ENCODE data around the gene GSTO1.

GSTO1 gene

GRCh38 chr10:104257235-104257634 is 2.5 kb downstream of the GSTO1 start:
- Histone ChIP-seq H3K4me2 (ENCODE audit: low read length) (no peak overlapping the region), H3K18ac (ENCODE audit: low read length) (no peak overlapping the region), H3K9me3 (ENCODE audit: insufficient read depth, low read depth, low read length) (no peaks in the 10 kb centered on the region), H3K14ac (ENCODE audit: low read length) (no peak overlapping the region), H3K9ac (ENCODE audit: low read length) (no peak overlapping the region), H3K4ac (ENCODE audit: low read depth, low read length) (no peak overlapping the region), H3K23ac (ENCODE audit: low read length) (no peak overlapping the region), H2AK5ac (ENCODE audit: low read length) (no peak overlapping the region), H2BK120ac (ENCODE audit: insufficient read depth, low read length, poor library complexity) (no peak overlapping the region), H3K4me3 (ENCODE audit: low read depth, low read length) (no peak overlapping the region), H2BK12ac (ENCODE audit: low read length) (no peak overlapping the region), H3K4me1 (ENCODE audit: control insufficient read depth in 1 of 2, insufficient read depth in 2 of 2, low read length in 2 of 2) (peaks cover 0 to 6% of the 10 kb centered on the region in 2 experiments), H3K27ac (ENCODE audit: low read depth, low read length) (no peak overlapping the region), H3K79me2 (ENCODE audit: control insufficient read depth, insufficient read depth, low read length, poor library complexity) (peaks cover 7% of the 10 kb centered on the region), H2AFZ (ENCODE audit: insufficient read depth, low read length, poor library complexity) (no peak overlapping the region), H4K8ac (ENCODE audit: low read depth, low read length) (no peak overlapping the region), H3K27me3 (ENCODE audit: insufficient read depth, low read length) (no peaks in the 10 kb centered on the region), H3K79me1 (ENCODE audit: low read length) (peaks cover 10% of the 10 kb centered on the region), H4K91ac (ENCODE audit: low read depth, low read length) (no peak overlapping the region), H3K36me3 (ENCODE audit: control insufficient read depth in 1 of 2, insufficient read depth in 2 of 2, low read length in 2 of 2) (peaks cover 5 to 19% of the 10 kb centered on the region in 2 experiments), H2BK5ac (ENCODE audit: low read depth, low read length, poor library complexity) (no peak overlapping the region), H4K12ac (ENCODE audit: low read depth, low read length) (no peak overlapping the region)
- WGBS (ENCODE audit: extremely low coverage, insufficient coverage, insufficient read length) = no CpG with 5 or more reads among the region's 5 CpGs
- DNase-seq = peak in 1 of 2 donors; percentile 50

- H2AK5ac ChIP-seq (ENCODE audit: low read length) = no peak overlapping the region
- no CpG with 5 or more reads among the region's 3 CpGs for WGBS (ENCODE audit: extremely low coverage, insufficient coverage, insufficient read length)
- H4K8ac ChIP-seq (ENCODE audit: low read depth, low read length) = no peak overlapping the region
- no peak overlapping the region for H3K27ac ChIP-seq (ENCODE audit: low read depth, low read length)
- no peak overlapping the region for H3K9ac ChIP-seq (ENCODE audit: low read length)
- H3K79me2 ChIP-seq (ENCODE audit: control insufficient read depth, insufficient read depth, low read length, poor library complexity) = peaks cover 7% of the 10 kb centered on the region
- H3K18ac ChIP-seq (ENCODE audit: low read length) = no peak overlapping the region
- H3K79me1 ChIP-seq (ENCODE audit: low read length) = peaks cover 10% of the 10 kb centered on the region
- H3K36me3 ChIP-seq (ENCODE audit: control insufficient read depth in 1 of 2, insufficient read depth in 2 of 2, low read length in 2 of 2) = peaks cover 5 to 23% of the 10 kb centered on the region in 2 experiments
- no peak overlapping the region for H3K4me3 ChIP-seq (ENCODE audit: low read depth, low read length)
- H3K23ac ChIP-seq (ENCODE audit: low read length) = no peak overlapping the region
- no peak overlapping the region for H3K4me2 ChIP-seq (ENCODE audit: low read length)
- H2BK12ac ChIP-seq (ENCODE audit: low read length) = no peak overlapping the region
- no peak overlapping the region for H2AFZ ChIP-seq (ENCODE audit: insufficient read depth, low read length, poor library complexity)
- no peak for DNase-seq
- H3K27me3 ChIP-seq (ENCODE audit: insufficient read depth, low read length) = no peaks in the 10 kb centered on the region
- H4K12ac ChIP-seq (ENCODE audit: low read depth, low read length) = no peak overlapping the region
- no peak overlapping the region for H3K4ac ChIP-seq (ENCODE audit: low read depth, low read length)
- H2BK120ac ChIP-seq (ENCODE audit: insufficient read depth, low read length, poor library complexity) = no peak overlapping the region
- H3K9me3 ChIP-seq (ENCODE audit: insufficient read depth, low read depth, low read length) = no peaks in the 10 kb centered on the region
- no peak overlapping the region for H2BK5ac ChIP-seq (ENCODE audit: low read depth, low read length, poor library complexity)
- no peak overlapping the region for H4K91ac ChIP-seq (ENCODE audit: low read depth, low read length)
- no peak overlapping the region for H3K14ac ChIP-seq (ENCODE audit: low read length)
- peaks cover 0 to 6% of the 10 kb centered on the region in 2 experiments for H3K4me1 ChIP-seq (ENCODE audit: control insufficient read depth in 1 of 2, insufficient read depth in 2 of 2, low read length in 2 of 2)
Measured at GRCh38 chr10:104258209-104258608, 3.5 kb downstream of the GSTO1 start.

- no peak overlapping the region for H3K4me3 ChIP-seq (ENCODE audit: low read depth, low read length)
- H3K4ac ChIP-seq (ENCODE audit: low read depth, low read length) = no peak overlapping the region
- no peak overlapping the region for H2AFZ ChIP-seq (ENCODE audit: insufficient read depth, low read length, poor library complexity)
- no peaks in the 10 kb centered on the region for H3K27me3 ChIP-seq (ENCODE audit: insufficient read depth, low read length)
- H3K36me3 ChIP-seq (ENCODE audit: control insufficient read depth in 1 of 2, insufficient read depth in 2 of 2, low read length in 2 of 2) = peaks cover 5 to 23% of the 10 kb centered on the region in 2 experiments
- H3K14ac ChIP-seq (ENCODE audit: low read length) = no peak overlapping the region
- H3K9me3 ChIP-seq (ENCODE audit: insufficient read depth, low read depth, low read length) = no peaks in the 10 kb centered on the region
- DNase-seq = no peak
- H4K8ac ChIP-seq (ENCODE audit: low read depth, low read length) = no peak overlapping the region
- no peak overlapping the region for H2BK12ac ChIP-seq (ENCODE audit: low read length)
- no peak overlapping the region for H4K91ac ChIP-seq (ENCODE audit: low read depth, low read length)
- no peak overlapping the region for H3K18ac ChIP-seq (ENCODE audit: low read length)
- H2AK5ac ChIP-seq (ENCODE audit: low read length) = no peak overlapping the region
- H3K9ac ChIP-seq (ENCODE audit: low read length) = no peak overlapping the region
- peaks cover 0 to under 1% of the 10 kb centered on the region in 2 experiments for H3K4me1 ChIP-seq (ENCODE audit: control insufficient read depth in 1 of 2, insufficient read depth in 2 of 2, low read length in 2 of 2)
- H3K23ac ChIP-seq (ENCODE audit: low read length) = no peak overlapping the region
- no peak overlapping the region for H3K27ac ChIP-seq (ENCODE audit: low read depth, low read length)
- H3K79me1 ChIP-seq (ENCODE audit: low read length) = peaks cover 7% of the 10 kb centered on the region
- no peak overlapping the region for H2BK5ac ChIP-seq (ENCODE audit: low read depth, low read length, poor library complexity)
- H3K79me2 ChIP-seq (ENCODE audit: control insufficient read depth, insufficient read depth, low read length, poor library complexity) = peaks cover 5% of the 10 kb centered on the region
- H4K12ac ChIP-seq (ENCODE audit: low read depth, low read length) = no peak overlapping the region
- no peak overlapping the region for H3K4me2 ChIP-seq (ENCODE audit: low read length)
- no CpG with 5 or more reads among the region's 3 CpGs for WGBS (ENCODE audit: extremely low coverage, insufficient coverage, insufficient read length)
- no peak overlapping the region for H2BK120ac ChIP-seq (ENCODE audit: insufficient read depth, low read length, poor library complexity)
Measured at GRCh38 chr10:104259456-104259855, 4.8 kb downstream of the GSTO1 start.

- Histone ChIP-seq H3K79me1 (ENCODE audit: low read length) (peaks cover 2% of the 10 kb centered on the region), H3K79me2 (ENCODE audit: control insufficient read depth, insufficient read depth, low read length, poor library complexity) (no peaks in the 10 kb centered on the region), H4K12ac (ENCODE audit: low read depth, low read length) (no peak overlapping the region), H4K91ac (ENCODE audit: low read depth, low read length) (no peak overlapping the region), H3K4me1 (ENCODE audit: control insufficient read depth in 1 of 2, insufficient read depth in 2 of 2, low read length in 2 of 2) (no peaks in the 10 kb centered on the region), H2BK5ac (ENCODE audit: low read depth, low read length, poor library complexity) (no peak overlapping the region), H3K9ac (ENCODE audit: low read length) (no peak overlapping the region), H2BK120ac (ENCODE audit: insufficient read depth, low read length, poor library complexity) (no peak overlapping the region), H3K9me3 (ENCODE audit: insufficient read depth, low read depth, low read length) (no peaks in the 10 kb centered on the region), H2BK12ac (ENCODE audit: low read length) (no peak overlapping the region), H3K4me2 (ENCODE audit: low read length) (no peak overlapping the region), H3K18ac (ENCODE audit: low read length) (no peak overlapping the region), H3K4me3 (ENCODE audit: low read depth, low read length) (no peak overlapping the region), H4K8ac (ENCODE audit: low read depth, low read length) (no peak overlapping the region), H2AFZ (ENCODE audit: insufficient read depth, low read length, poor library complexity) (peak overlapping the region; percentile 23), H3K14ac (ENCODE audit: low read length) (no peak overlapping the region), H3K4ac (ENCODE audit: low read depth, low read length) (no peak overlapping the region), H3K27ac (ENCODE audit: low read depth, low read length) (no peak overlapping the region), H2AK5ac (ENCODE audit: low read length) (no peak overlapping the region), H3K27me3 (ENCODE audit: insufficient read depth, low read length) (no peaks in the 10 kb centered on the region), H3K36me3 (ENCODE audit: control insufficient read depth in 1 of 2, insufficient read depth in 2 of 2, low read length in 2 of 2) (peaks cover 5 to 23% of the 10 kb centered on the region in 2 experiments), H3K23ac (ENCODE audit: low read length) (no peak overlapping the region)
- no peak for DNase-seq
- no CpG with 5 or more reads among the region's 6 CpGs for WGBS (ENCODE audit: extremely low coverage, insufficient coverage, insufficient read length)
Measured at GRCh38 chr10:104259999-104260774, 5.5 kb downstream of the GSTO1 start.
